Measurements from ENCODE around the gene CFAP74. TPM values are rescaled to one million over a fixed set of nuclear protein-coding genes. Genes with fewer than 3 reads are reported as not detected.
"Not testable (repeated sequence)": the region's sequence is repeated elsewhere in the genome, so short reads cannot be mapped to it uniquely, and the experiment has no call there.

Gene CFAP74
- total RNA-seq, 2 experiments from 2014 or later = not detected

DNA sequence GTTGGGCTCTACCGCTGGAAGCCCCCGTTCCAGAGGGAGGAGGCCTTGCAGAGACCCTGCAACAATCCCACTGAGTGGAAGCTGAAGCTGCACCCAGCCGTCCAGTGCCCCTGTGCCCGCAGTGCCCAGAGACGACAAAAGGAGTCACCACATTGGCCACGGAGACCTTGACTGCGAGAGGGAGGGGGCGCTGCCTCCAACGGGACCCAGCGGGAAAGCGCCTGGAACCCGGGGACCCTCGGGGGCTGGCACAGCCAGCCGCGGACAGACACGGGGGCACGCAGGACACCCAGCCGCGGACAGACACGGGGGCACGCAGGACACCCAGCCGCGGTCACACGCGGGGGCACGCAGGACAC lies 22.5 kb downstream of the CFAP74 start:
- no peak for DNase-seq
- no peak overlapping the region for H3K4me3 Mint-ChIP-seq
- H3K36me3 Mint-ChIP-seq (ENCODE audit: low read depth) = peaks cover 7% of the 10 kb centered on the region
- H3K9me3 Mint-ChIP-seq = peaks cover 11% of the 10 kb centered on the region
- no peaks in the 10 kb centered on the region for H3K4me1 Mint-ChIP-seq
- ChIA-PET POLR2A (no interaction called here), CTCF (no interaction called here)
- H3K27me3 Mint-ChIP-seq = no peaks in the 10 kb centered on the region
- H3K27ac Mint-ChIP-seq = no peak overlapping the region

DNA sequence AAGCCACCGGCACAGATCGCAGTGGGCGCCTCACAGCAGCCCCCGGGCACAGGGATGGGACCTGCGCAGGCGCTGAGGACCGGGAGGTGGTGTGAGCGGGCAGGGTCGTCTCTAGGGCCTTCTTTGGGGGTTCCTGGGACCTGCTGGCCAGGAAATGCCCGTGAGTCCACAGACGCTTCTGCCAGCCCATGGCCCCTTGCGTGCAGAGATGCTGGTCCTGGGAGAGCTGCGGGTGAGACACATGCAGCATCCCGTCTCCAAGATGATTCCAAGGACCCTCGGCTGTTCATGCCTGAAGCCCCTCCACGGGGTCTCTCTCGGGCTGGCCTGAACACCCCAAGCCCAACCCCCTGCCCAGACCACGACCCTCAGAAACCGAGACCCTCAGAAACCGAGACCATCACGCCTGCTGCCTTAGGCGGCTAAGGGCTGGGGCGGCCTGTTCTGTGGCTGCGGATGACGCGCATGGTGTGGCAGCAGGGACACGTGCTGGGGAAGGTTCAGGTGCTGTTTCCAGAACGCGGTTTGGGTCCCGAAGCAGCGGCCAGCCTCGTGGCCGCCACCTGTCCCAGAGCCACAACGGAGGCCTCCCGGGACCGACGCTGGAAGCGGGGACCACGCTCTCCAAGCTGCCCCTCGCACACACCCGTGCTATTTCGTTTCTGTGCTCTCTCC lies 23.0 kb downstream of the CFAP74 start:
- ChIA-PET POLR2A (no interaction called here), CTCF (no interaction called here)
- H3K4me3 Mint-ChIP-seq = no peak overlapping the region
- no peak for DNase-seq
- H3K36me3 Mint-ChIP-seq (ENCODE audit: low read depth) = peaks cover 7% of the 10 kb centered on the region
- H3K4me1 Mint-ChIP-seq = no peaks in the 10 kb centered on the region
- H3K27ac Mint-ChIP-seq = no peak overlapping the region
- no peaks in the 10 kb centered on the region for H3K27me3 Mint-ChIP-seq
- H3K9me3 Mint-ChIP-seq = peaks cover 11% of the 10 kb centered on the region

DNA sequence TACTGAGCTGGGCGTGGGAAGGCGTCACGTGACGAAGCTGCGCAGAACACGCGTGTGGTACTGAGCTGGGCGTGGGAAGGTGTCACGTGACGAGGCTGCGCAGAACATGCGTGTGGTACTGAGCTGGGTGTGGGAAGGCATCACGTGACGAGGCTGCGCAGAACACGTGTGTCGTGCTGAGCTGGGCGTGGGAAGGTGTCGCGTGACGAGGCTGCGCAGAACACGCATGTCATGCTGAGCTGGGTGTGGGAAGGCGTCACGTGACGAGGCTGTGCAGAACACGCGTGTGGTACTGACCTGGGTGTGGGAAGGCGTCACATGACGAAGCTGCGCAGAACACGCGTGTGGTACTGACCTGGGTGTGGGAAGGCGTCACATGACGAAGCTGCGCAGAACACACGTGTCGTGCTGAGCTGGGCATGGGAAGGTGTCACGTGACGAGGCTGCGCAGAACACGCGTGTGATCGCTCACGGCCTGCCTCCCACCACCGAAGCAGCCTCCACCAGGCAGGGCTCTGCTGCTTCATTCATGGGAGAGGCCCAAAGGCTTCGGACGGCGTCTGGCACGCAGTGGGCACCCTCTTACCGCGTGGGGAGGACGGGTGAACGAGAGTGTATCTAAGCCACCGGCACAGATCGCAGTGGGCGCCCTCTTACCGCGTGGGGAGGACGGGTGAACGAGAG lies 24.0 kb downstream of the CFAP74 start:
- no peaks in the 10 kb centered on the region for H3K4me1 Mint-ChIP-seq
- ChIA-PET POLR2A (no interaction called here), CTCF (no interaction called here)
- no peak for DNase-seq
- H3K27ac Mint-ChIP-seq = no peak overlapping the region
- H3K9me3 Mint-ChIP-seq = peaks cover 11% of the 10 kb centered on the region
- H3K36me3 Mint-ChIP-seq (ENCODE audit: low read depth) = peaks cover 7% of the 10 kb centered on the region
- H3K27me3 Mint-ChIP-seq = no peaks in the 10 kb centered on the region
- H3K4me3 Mint-ChIP-seq = no peak overlapping the region

DNA sequence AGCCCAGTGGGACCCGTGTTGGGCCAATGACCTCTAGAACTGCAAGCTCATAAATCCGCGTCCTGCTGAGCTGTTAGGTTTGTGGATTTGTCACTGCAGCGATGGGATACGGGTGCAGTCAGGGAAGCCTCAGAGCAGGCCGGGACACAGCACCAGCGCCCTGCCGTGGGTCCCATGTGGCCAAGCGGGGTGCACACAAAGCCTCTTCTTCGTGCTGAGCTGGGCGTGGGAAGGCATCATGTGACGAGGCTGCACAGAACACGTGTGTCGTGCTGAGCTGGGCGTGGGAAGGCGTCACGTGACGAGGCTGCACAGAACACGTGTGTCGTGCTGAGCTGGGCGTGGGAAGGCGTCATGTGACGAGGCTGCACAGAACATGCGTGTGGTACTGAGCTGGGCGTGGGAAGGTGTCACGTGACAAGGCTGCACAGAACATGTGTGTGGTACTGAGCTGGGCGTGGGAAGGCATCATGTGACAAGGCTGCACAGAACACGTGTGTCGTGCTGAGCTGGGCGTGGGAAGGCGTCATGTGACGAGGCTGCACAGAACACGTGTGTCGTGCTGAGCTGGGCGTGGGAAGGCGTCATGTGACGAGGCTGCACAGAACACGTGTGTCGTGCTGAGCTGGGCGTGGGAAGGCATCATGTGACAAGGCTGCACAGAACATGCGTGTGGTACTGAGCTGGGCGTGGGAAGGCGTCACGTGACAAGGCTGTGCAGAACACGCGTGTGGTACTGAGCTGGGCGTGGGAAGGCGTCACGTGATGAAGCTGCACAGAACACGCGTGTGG lies 24.7 kb downstream of the CFAP74 start:
- H3K4me3 Mint-ChIP-seq; H3K36me3 Mint-ChIP-seq (ENCODE audit: low read depth); POLR2A ChIA-PET; H3K27ac Mint-ChIP-seq; DNase-seq; CTCF ChIA-PET; H3K4me1 Mint-ChIP-seq; H3K27me3 Mint-ChIP-seq: not testable (repeated sequence)
- H3K9me3 Mint-ChIP-seq = peaks cover 11% of the 10 kb centered on the region

DNA sequence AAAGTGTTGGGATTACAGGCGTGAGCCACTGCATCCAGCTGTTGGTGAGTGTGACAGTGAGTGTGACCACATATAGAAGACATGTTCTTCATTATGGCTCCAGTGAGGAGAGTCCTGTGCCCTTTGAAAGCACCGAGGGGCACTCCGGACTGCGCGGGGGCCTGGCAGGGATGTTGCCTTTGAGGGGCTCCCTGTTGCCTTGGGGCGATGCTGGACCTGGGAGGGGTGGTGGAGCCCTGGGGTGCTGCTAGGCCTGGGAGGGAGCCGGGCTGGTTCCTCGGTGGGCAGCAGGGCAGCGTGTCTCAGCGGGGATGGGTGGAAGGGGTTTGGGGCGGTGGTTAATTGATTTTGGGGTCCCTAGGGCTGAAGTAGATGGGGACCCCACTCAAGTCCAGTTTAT lies 25.5 kb downstream of the CFAP74 start:
- Mint-ChIP-seq H3K4me1 (no peaks in the 10 kb centered on the region), H3K9me3 (peaks cover 11% of the 10 kb centered on the region), H3K27me3 (no peaks in the 10 kb centered on the region), H3K4me3 (no peak overlapping the region), H3K27ac (no peak overlapping the region), H3K36me3 (ENCODE audit: low read depth) (peaks cover 7% of the 10 kb centered on the region)
- ChIA-PET POLR2A (no interaction called here), CTCF (no interaction called here)
- no peak for DNase-seq

DNA sequence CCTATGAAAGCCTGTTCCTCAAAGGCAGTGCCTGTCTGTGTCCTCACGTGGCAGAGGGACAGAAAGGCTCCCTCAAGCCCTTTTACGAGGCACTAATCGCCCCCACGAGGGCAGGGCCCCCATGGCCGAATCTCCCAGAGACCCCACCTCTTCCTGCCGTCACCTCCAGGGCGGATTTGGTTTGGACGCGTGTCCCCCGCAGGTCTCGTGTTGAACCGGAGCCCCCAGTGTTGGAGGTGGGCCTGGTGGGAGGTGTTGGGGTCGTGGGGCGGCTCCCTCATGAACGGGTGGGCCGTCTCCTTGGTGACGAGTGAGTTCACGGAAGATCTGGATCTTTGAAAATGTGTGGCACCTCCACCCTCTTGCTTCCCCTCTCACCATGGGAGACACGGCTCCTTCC lies 27.6 kb downstream of the CFAP74 start:
- Mint-ChIP-seq H3K9me3 (peaks cover 17% of the 10 kb centered on the region), H3K27me3 (no peaks in the 10 kb centered on the region), H3K4me3 (no peak overlapping the region), H3K27ac (no peak overlapping the region), H3K36me3 (ENCODE audit: low read depth) (peaks cover 7% of the 10 kb centered on the region), H3K4me1 (no peaks in the 10 kb centered on the region)
- ChIA-PET POLR2A (interaction anchor here (0.7 kb wide), 1 partner anchor 372 kb away, joined by 3 read pairs; no protein-coding TSS in a partner anchor), CTCF (no interaction called here)
- DNase-seq = no peak

DNA sequence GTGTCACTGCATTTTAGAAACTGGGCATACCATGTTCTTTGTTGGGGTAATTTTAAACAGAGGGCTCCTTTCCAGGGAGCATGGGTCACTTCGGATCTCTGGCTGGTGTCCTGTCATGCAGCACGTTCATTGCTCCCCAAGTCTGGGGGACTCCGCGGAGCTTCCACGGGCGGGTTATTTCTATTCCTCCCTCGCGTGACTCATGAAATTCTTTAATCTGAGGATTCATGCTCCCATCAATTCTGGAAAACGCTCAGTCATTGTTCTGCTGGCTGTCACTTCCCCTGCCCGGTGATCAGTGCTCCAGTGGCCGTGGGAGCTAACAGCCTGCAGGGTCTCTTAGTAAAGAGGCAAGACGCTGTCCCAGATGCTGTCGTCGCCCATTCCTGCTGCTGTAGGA lies 28.1 kb downstream of the CFAP74 start:
- peaks cover 7% of the 10 kb centered on the region for H3K36me3 Mint-ChIP-seq (ENCODE audit: low read depth)
- ChIA-PET CTCF (no interaction called here), POLR2A (no interaction called here)
- H3K27ac Mint-ChIP-seq = no peak overlapping the region
- H3K4me3 Mint-ChIP-seq = no peak overlapping the region
- DNase-seq = no peak
- no peaks in the 10 kb centered on the region for H3K27me3 Mint-ChIP-seq
- H3K9me3 Mint-ChIP-seq = peaks cover 20% of the 10 kb centered on the region
- H3K4me1 Mint-ChIP-seq = no peaks in the 10 kb centered on the region

DNA sequence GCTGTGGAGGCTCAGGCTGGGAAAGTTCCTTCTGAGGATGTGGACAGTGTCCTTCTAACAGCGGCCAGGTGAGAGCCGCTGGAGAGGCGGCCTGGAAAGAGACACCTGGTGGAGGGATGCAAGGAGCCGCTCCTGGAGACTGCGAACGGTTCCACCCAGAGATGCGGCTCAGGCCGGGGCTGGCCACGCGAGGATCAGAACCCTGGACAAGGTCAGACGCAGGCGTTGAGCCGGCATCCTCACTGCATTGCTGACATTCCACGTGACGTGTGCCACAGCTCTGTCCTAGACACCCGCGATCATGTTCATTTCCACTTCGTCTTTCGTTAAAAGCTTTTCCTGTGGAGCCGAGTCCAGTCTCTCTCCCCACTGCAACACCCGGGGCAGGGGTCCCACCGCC lies 28.8 kb downstream of the CFAP74 start:
- Mint-ChIP-seq H3K9me3 (peaks cover 19% of the 10 kb centered on the region), H3K4me3 (no peak overlapping the region), H3K27me3 (no peaks in the 10 kb centered on the region), H3K27ac (no peak overlapping the region), H3K36me3 (ENCODE audit: low read depth) (peaks cover 7% of the 10 kb centered on the region), H3K4me1 (no peaks in the 10 kb centered on the region)
- DNase-seq = no peak
- ChIA-PET CTCF (no interaction called here), POLR2A (no interaction called here)

DNA sequence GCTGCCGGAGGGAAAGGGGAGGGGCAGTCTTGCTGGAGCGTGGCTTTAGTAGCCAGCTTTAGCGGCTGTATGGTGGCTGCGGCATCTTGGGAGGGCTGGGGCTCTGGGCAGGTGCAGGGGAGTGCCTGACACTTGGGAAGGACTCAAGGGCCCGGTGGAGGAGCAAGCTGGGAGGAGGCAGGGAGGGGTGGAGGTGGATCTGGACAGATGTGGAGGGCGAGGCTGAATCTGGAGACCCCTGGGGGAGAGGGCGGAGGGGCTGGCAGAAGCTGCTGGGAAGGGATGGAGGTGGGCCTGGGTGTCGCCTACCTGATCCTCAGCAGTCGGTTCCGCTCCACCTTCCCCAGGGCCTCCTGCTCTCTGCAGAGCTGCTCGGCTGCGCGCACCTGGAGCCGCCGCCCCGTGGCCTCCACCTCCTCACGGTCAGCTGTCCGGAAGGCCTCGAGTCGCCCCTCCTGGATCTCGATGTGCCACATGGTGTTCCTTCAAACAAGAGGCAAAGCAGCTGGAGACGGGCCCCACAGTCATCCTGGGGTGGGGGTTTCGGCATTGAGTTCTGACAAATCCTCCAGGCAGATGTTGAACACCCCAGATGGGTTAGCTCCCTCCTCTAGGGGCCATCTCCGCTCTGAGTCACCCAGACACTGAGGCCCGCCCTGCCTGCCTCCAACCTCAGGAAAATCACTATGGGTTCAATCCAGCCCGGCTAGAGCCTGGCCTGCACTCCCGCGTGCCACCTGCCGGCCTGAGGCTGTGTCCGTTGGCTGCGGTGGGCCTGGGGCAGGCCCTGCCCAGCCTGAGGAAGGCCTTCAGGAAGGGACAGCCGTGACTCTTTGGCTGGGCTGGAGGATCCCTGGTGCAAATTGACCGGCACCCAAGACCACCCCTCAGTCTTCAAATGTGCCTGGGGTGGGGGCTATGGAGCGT lies 29.6 kb downstream of the CFAP74 start:
- no peak overlapping the region for H3K27ac Mint-ChIP-seq
- no peaks in the 10 kb centered on the region for H3K4me1 Mint-ChIP-seq
- ChIA-PET POLR2A (no interaction called here), CTCF (no interaction called here)
- H3K36me3 Mint-ChIP-seq (ENCODE audit: low read depth) = peaks cover 3% of the 10 kb centered on the region
- no peaks in the 10 kb centered on the region for H3K27me3 Mint-ChIP-seq
- no peak overlapping the region for H3K4me3 Mint-ChIP-seq
- H3K9me3 Mint-ChIP-seq = peaks cover 15% of the 10 kb centered on the region
- DNase-seq = no peak

DNA sequence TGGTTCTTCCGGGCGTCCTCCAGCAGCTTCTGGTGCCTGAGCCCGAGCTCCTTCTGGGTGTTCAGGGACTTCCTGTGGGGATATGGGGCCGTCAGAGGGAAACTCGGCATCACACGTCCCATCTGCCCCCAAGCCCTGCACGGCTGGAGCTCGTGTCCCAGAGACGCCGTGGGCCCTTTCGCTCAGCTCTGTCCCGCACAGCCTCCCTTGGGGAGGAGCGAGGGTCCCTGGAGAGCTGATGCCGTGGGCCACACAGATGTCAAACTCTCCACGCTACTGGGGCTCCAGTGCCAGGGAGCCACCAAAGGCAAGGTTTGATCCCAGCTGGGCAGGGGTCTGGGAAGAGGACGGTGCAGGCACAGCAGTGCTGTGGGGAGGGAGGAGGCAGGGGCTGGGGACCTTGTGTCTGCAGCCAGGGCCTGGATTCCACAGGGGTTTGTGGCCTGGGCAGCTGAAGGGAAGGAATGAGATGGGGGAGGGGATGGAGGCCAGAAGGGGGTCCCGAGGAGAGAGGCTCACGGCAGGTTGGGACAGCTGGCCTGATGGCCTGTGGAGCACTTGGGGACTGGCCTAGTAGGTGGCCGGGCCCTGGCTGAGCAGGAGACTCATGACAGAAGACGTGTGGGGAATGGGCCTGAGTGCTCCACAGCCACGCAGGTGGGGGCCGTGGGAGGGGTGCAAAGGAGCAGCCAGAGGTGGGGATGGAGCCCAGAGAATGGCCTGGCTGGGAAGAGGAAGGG lies 30.4 kb downstream of the CFAP74 start:
- no peaks in the 10 kb centered on the region for H3K4me1 Mint-ChIP-seq
- H3K4me3 Mint-ChIP-seq = no peak overlapping the region
- no peaks in the 10 kb centered on the region for H3K36me3 Mint-ChIP-seq (ENCODE audit: low read depth)
- POLR2A ChIA-PET = no interaction called here
- no peaks in the 10 kb centered on the region for H3K27me3 Mint-ChIP-seq
- DNase-seq = no peak
- CTCF ChIA-PET = no interaction called here
- no peak overlapping the region for H3K27ac Mint-ChIP-seq
- H3K9me3 Mint-ChIP-seq = peaks cover 10% of the 10 kb centered on the region

DNA sequence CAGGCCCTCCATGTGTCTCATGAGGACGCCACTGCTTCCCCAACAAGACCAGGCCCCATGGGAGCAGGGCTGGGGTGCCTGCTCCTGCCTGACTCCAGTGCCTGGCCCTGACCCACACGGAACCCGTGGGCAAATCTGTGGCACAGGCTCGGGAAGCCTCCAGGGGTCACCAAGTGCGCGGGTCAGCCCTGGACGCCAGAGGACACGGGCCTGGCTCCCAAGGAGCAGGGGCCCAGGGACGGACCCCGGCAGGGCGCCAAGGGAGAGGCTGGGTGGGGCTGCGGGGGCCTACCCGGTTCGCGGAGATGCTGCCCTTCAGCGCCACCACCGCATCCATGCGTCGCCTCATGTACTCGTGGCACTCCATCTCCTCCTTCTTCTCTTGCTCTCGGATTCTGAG lies 31.9 kb downstream of the CFAP74 start:
- no peak overlapping the region for H3K4me3 Mint-ChIP-seq
- H3K36me3 Mint-ChIP-seq (ENCODE audit: low read depth) = no peaks in the 10 kb centered on the region
- CTCF ChIA-PET = no interaction called here
- POLR2A ChIA-PET = no interaction called here
- DNase-seq = no peak
- no peaks in the 10 kb centered on the region for H3K4me1 Mint-ChIP-seq
- H3K9me3 Mint-ChIP-seq = peaks cover 10% of the 10 kb centered on the region
- no peaks in the 10 kb centered on the region for H3K27me3 Mint-ChIP-seq
- H3K27ac Mint-ChIP-seq = no peak overlapping the region

DNA sequence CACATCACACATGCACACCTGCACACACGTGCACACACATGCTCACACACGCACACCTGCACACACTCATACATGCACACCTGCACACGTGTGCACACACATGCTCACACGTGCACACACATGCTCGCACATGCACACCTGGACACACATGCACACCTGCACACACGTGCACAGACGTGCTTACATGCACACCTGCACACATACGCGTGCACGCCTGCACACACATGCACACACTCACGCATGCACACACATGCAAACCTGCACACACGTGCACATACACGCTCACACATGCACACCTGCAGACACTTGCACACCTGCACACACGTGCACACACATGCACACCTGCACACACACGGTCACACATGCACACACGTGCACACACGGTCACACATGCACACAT lies 32.6 kb downstream of the CFAP74 start:
- no peak for DNase-seq
- Mint-ChIP-seq H3K27ac (no peak overlapping the region), H3K4me1 (no peaks in the 10 kb centered on the region), H3K4me3 (no peak overlapping the region), H3K36me3 (ENCODE audit: low read depth) (no peaks in the 10 kb centered on the region), H3K9me3 (peaks cover 10% of the 10 kb centered on the region), H3K27me3 (no peaks in the 10 kb centered on the region)
- ChIA-PET POLR2A (no interaction called here), CTCF (no interaction called here)

All from activated CD4-positive, alpha-beta memory T cell treated with anti-CD3 and anti-CD28 coated beads, Interleukin-2, amount 10 ng/mL, durations not matched to agents 7 days and 5 days (primary cell).